ENCODE measurements around the gene YBEY.
"Not testable (repeated sequence)": the region's sequence is repeated elsewhere in the genome, so short reads cannot be mapped to it uniquely, and the experiment has no call there.

The YBEY gene

GRCh38 chr21:46285761-46286647 is at the start of gene YBEY:
Gene YBEY (plus strand): TSS chr21:46286342. CDS start chr21:46286914, 572 bp downstream.
- DNase-seq (ENCODE audit: low read depth in 2 of 2) = peak; percentile 83 to 85

DNA sequence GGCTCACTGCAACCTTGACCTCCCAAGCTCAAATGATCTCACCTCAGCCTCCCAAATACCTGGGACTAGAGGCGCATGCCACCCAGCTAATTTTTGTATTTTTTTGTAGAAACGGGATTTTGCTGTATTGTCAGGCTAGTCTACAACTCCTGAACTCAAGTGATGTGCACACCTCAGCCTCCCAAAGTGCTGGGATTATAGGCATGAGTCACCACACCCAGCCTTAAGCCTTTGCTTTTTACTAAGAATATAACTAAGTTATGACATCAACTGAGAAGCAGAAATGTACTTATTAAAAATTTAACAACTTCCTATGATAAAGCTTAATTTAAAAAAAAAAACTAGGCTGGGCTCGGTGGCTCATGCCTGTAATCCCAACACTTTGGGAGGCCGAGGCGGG is 48.7 kb upstream of the YBEY start:
- DNase-seq (ENCODE audit: low read depth in 2 of 2) = no peak

- DNase-seq (ENCODE audit: low read depth in 2 of 2) = no peak
Measured at GRCh38 chr21:46239817-46240325, 46.3 kb upstream of the YBEY start.

- DNase-seq (ENCODE audit: low read depth in 2 of 2) = not testable (repeated sequence)
Measured at GRCh38 chr21:46241577-46241976, 44.6 kb upstream of the YBEY start.

DNA sequence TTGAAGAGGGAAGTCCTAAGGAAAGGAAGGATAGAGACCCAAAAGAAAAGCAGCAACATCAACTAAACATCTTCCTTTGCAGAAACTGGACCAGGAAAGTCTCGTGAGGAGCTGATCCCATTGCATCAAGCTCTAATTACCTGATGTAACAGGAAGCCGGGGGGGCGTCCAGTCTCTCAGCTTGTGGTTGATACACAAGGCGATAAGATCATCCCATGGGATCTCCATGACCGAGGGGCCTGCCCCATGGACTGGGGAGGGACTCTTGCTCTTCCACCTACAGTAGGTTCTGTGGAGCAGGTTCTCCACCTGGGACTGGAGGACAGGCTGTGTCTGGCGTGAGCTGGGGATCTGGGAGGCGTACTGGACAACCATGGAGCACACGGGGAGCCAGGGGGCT is 42.8 kb upstream of the YBEY start:
- DNase-seq (ENCODE audit: low read depth in 2 of 2) = no peak

DNA sequence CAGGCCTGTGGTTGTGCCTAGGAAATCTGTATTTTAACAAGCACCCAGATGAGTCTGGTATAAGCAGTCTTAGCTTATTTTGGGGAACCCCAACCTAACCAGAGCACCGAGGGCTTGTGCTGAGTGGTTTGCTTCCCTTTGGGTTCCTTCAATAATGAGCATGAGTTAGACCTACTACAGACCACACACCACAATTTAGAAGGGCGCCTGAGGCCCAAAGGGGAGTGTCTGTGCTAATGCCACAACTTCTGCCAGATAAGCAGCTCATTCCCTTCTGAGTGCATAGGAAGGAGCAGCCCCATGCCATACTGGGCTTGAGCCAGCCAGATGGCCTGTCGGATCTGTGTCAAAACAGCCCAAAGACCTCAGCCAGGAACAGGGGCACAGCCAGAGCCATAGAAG is 42.2 kb upstream of the YBEY start:
- DNase-seq (ENCODE audit: low read depth in 2 of 2) = no peak

- no peak for DNase-seq (ENCODE audit: low read depth in 2 of 2)
Measured at GRCh38 chr21:46244602-46245001, 41.5 kb upstream of the YBEY start.

- DNase-seq (ENCODE audit: low read depth in 2 of 2) = no peak
Measured at GRCh38 chr21:46245213-46245915, 40.8 kb upstream of the YBEY start.

- DNase-seq (ENCODE audit: low read depth in 2 of 2) = no peak
Measured at GRCh38 chr21:46246345-46246744, 39.8 kb upstream of the YBEY start.

DNA sequence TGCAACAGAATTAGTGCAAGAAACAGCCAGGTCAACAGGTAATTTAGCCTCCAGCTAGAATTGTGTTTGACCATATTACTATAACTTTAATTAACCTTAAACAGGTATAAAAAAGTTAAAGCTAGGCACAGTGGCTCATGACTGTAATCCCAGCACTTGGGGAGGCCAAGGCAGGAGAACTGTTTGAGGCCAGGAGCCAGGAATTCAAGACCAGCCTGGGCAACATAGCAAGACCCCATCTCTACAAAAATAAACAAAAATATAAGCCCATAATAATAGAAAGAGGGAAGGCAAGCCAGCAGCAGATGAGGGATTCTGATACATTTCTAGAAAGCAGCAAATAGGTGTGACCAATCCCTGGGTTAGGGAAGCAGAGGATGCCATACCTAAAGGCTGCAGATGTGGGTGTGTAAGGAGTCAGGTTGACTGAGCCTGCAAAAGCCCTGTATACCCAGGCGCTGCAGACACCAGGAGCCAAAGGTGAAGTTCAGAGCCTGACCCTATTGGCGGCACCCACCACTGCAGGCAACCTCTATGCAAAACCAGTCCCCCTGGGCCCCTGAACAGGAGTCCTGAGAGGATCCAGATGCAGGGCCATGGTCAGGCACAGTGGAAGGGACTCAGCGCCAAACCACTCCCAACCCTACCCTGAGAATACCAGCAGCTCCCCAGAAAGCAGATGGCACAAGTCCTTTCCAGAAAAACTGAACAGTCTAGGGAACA is 38.3 kb upstream of the YBEY start:
- no peak for DNase-seq (ENCODE audit: low read depth in 2 of 2)

DNA sequence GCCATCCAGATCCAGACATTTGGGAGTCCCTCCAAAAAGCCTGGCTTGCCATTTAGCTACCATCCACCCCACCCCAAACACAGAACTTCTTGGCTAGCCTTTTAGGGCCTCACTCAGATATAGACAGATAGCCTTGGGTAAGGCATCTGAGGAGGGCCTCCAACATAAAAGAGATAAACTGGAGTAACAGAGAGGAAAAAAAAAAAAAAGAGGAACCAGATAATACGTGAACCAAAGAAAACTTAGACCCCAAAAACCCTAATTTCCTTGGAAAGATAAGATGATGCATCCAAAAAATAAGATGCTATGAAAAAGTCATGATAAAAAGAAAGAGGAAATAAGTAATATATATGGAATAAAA is 37.7 kb upstream of the YBEY start:
- no peak for DNase-seq (ENCODE audit: low read depth in 2 of 2)

- DNase-seq (ENCODE audit: low read depth in 2 of 2) = no peak
Measured at GRCh38 chr21:46248827-46249226, 37.3 kb upstream of the YBEY start.

GRCh38 chr21:46250146-46250725 is 35.9 kb upstream of the YBEY start:
- DNase-seq (ENCODE audit: low read depth in 2 of 2) = no peak

GRCh38 chr21:46252840-46253239 is 33.3 kb upstream of the YBEY start:
- no peak for DNase-seq (ENCODE audit: low read depth in 2 of 2)

DNA sequence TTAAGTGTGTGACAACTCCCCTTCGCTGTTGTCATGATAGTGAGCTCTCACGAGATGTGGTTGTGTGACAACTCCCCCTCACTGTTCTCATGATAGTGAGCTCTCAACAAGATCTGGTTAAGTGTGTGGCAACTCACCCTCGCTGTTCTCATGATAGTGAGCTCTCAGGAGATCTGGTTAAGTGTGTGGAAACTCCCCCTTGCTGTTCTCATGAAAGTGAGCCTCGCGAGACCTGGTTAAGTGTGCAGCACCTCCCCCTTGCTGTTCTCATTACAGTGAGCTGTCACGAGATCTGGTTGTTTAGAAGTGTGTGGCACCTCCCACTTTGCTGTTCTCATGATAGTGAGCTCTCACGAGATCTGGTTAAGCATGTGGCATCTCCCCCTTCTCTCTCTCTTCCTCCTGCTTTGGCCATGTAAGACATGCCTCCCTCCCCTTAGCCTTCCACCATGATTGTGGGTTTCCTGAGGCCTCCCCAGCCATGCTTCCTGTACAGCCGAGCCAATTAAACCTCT is 32.5 kb upstream of the YBEY start:
- DNase-seq (ENCODE audit: low read depth in 2 of 2) = peak; percentile 24 to 26

DNA sequence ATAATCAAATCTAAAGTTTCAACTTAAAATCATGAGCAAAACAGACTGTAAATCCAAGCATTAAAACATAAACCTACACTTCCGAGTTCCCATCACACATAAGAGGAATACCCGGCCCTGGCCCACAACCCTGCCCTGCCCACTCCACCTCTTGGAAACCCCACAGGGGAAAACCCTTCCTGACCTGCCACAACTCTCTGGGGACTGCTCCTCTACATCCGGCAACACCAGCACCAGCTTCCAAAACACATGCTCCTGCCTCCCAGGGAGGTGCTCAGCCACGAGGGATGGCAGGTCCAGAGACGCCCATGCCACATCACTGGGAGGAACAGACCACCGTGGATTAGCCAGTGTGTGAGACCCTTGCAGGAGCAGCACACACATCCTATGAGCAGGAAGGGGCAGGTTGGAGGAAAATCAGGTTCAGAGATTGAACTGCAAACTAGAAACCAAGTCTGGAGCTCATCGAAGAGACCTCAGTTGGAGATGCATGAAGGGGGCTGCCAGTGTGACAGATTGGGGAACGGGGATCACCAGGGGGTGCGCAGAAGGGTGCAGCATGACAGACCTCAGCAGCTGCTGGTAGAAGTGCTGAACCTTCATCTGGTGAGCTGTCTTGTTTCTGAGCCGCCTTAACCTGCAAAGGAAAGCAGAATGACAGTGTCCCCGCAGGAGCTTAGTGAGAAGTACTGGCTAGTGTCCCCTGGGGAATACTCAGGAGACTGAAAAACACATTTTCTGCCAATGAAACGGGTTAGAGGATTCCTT is 31.8 kb upstream of the YBEY start:
- DNase-seq (ENCODE audit: low read depth in 2 of 2) = no peak

- DNase-seq (ENCODE audit: low read depth in 2 of 2) = no peak
Measured at GRCh38 chr21:46255166-46255565, 31.0 kb upstream of the YBEY start.

DNA sequence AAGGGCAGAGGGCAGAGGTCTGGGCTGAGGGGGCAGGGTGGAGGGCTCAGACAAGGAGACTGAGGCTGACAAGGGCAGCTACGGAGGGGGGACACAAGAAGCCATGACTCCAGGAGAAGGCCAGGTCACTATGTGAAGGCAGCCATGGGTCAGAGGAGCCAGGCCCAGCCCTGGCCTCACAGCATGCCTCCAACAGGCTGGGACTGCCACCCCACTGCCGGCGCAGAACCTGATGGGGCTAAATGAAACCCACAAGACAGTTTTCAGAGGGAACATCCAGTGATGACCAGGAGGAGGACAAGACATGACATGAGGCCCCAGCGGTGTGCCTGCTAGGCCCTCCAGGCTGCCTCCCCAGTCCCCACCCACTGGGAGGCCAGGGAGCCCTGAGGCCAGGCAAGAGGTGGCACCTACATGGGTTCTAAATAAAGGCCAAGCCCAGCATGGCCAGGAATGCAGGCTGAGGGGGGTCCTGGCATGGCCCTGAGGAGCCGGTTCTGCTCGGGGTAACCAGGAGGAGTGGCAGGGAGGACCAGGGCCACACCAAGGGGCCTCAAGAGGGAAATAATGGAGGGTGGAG is 30.3 kb upstream of the YBEY start:
- DNase-seq (ENCODE audit: low read depth in 2 of 2) = no peak

DNA sequence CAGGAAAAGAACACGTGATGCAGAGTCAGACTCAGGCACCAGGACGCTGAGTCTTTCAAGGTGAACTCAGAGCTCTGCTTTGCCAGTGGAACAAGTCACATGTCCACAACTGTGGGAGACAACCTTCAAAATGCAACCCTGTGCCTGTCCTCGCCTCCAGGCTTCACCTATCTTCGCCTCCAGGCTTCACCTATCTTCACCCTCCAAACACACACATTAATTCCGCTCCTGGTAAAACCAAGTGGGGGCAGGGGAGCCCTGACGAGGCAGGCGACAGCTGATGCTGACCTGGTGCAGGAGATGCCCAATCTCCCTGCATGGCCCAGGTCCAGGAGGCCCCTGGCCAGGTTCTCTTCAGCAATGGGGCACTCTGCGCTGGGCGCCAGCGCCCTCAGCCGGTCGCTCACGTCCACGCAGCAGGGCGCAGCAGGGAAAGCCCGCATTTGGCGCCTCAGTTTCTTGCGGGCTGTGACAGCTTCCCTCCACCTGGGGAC is 29.6 kb upstream of the YBEY start:
- DNase-seq (ENCODE audit: low read depth in 2 of 2) = no peak

DNA sequence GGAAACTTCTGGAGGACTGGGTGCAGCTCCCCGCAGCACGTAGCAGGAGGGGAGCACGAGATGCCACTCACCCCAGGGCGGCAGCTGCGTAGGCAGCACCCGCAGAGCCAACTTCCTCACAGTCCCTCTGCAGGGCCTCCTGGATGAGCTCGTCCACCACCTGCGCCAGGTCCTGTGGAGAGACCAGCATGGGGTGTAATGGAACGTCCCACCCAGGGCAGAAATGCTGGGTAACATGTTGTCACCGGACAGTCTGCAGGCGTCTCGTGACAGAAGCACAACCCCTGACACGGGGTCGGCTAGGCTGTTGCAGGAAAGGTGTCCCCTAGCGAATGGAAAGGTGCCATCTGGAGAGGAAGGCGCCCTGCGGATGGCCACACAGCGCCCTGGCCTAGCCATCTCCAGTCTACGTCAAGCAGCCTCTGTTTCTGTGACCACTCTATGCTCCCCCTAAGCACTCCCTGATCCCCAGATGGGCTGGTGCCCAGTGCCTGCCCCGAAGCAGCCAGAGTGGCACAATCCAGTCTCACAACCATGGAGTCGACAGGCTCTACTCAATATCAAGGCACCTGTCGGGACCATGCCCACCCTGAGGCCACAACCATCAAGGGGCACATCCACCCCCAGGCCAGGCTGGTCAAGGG is 22.0 kb upstream of the YBEY start:
- DNase-seq (ENCODE audit: low read depth in 2 of 2) = no peak

Measured in stimulated activated CD8-positive, alpha-beta memory T cell treated with anti-CD3 and anti-CD28 coated beads, Interleukin-2, amount 100 ng/mL, for 48 hours (primary cell).